Measurements from ENCODE around the gene TRIOBP.
A peak's percentile ranks its signal among the peaks of the same experiment; 100 is the strongest.
"Not testable (repeated sequence)": the region's sequence is repeated elsewhere in the genome, so short reads cannot be mapped to it uniquely, and the experiment has no call there.

TRIOBP gene, protein sequence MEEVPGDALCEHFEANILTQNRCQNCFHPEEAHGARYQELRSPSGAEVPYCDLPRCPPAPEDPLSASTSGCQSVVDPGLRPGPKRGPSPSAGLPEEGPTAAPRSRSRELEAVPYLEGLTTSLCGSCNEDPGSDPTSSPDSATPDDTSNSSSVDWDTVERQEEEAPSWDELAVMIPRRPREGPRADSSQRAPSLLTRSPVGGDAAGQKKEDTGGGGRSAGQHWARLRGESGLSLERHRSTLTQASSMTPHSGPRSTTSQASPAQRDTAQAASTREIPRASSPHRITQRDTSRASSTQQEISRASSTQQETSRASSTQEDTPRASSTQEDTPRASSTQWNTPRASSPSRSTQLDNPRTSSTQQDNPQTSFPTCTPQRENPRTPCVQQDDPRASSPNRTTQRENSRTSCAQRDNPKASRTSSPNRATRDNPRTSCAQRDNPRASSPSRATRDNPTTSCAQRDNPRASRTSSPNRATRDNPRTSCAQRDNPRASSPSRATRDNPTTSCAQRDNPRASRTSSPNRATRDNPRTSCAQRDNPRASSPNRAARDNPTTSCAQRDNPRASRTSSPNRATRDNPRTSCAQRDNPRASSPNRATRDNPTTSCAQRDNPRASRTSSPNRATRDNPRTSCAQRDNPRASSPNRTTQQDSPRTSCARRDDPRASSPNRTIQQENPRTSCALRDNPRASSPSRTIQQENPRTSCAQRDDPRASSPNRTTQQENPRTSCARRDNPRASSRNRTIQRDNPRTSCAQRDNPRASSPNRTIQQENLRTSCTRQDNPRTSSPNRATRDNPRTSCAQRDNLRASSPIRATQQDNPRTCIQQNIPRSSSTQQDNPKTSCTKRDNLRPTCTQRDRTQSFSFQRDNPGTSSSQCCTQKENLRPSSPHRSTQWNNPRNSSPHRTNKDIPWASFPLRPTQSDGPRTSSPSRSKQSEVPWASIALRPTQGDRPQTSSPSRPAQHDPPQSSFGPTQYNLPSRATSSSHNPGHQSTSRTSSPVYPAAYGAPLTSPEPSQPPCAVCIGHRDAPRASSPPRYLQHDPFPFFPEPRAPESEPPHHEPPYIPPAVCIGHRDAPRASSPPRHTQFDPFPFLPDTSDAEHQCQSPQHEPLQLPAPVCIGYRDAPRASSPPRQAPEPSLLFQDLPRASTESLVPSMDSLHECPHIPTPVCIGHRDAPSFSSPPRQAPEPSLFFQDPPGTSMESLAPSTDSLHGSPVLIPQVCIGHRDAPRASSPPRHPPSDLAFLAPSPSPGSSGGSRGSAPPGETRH (N-terminal part only)

DNA sequence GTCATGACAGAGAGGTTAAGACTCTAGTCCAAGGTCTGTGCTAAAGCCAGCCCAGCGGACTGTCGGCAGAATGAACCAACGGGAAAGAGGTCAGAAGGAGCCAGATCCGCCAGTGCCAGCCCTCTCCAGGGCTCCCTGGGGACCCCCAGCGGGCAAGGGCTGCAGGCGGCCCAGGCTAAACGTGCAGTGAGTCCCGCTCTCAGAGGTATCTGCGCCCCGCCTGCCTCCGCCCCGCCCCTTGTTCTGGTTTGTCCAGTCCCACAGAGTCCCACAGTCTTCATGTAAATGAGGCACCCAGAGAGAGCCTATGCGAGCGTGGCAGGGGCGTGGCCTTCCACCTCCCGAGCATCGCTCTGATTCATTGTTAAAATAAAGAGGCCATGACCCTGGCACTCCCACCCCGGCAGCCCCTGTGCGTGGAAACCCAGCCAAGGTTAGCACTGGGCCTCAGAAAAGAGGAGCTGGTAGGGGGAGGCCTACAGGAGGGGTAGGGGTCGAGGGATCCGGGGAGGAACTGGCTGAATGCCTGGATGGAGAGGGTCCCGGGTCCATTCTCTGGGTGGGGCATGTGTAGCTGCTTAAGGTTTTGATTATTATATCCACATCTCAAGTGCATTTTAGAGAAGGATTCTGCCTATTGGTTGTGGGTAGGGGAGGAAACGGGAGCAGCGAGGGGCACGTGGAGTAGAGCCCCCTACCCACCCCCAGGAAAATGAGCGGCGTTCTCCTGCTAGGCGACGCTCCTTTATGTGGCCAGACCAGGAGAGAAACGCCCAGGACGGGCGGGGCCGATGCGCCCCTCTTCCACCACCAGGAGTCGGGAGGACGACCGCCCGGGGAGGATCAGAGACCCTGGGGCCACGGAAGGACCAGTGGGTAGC, at the start of gene TRIOBP:
TRIOBP (plus strand) TSS at position 392 of the 881 bp plus-strand sequence. CDS start 4,318 bp downstream, outside the sequence.
- peak; percentile 93 for DNase-seq (ENCODE audit: low spot score)

DNA sequence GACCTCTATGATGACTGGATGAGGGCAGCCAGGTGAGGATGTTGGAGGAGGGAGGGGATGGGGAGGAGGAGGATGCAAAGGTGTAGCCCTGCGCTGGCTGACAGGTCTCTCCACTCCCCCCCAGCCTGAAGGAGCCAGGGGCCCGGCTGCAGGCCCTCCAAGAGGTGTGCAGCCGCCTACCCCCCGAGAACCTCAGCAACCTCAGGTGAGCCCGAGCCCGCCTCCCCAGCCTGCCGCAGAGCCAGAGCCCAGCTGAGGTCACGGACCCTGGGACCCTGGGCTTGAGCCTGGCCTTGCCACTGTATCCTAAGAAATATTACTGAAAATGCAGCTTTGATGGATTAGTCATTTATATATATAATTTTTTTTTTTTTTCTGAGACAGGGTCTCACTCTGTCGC, 49.5 kb upstream of the TRIOBP start:
- no peak for DNase-seq (ENCODE audit: low spot score)

DNA sequence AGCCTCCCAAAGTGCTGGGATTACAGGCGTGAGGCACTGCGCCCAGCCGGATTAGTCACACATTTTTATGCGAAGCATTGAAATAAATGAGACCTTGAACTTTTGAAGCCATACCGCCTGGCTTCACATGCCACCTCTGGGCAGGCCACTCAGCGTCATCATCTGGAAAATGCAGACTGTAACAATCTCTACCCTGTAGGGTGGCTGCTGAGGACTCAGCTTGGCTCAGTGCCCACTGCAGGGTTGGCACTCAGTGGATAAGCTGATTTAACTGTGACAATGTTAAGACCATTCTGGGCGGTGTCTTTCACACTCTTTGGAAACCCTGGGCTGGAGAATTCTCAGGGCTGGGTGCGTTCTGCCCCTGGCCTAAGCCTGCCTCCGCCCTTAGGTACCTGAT, 48.9 kb upstream of the TRIOBP start:
- no peak for DNase-seq (ENCODE audit: low spot score)

DNA sequence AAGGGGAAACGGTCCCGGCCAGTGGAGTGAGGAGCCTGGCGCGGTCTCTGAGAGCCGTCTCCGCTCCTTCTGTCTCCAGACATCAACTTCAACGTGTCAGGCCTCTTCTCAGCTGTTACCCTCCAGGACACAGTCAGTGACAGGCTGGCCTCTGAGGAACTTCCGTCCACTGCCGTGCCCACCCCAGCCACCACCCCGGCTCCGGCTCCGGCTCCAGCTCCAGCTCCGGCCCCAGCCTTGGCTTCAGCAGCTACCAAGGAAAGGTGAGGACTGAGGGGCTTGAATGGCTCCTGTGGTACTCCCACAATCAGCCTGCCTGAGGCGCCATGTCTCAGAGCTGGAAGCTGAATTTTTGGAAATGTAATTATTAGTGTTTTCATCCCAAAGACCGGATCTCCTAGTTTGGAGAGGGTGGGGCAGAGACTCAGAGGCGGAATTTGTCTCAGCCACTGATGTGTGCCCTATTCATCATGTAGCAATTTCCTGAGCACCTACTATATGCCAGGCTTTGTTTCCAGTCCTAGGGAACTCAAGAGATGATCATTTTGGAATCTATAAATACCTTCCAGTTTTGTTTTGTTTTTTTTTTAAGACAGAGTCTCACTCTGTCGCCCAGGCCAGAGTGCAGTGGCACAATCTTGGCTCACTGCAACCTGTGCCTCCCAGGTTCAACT, 46.2 kb upstream of the TRIOBP start:
- DNase-seq (ENCODE audit: low spot score) = no peak

DNA sequence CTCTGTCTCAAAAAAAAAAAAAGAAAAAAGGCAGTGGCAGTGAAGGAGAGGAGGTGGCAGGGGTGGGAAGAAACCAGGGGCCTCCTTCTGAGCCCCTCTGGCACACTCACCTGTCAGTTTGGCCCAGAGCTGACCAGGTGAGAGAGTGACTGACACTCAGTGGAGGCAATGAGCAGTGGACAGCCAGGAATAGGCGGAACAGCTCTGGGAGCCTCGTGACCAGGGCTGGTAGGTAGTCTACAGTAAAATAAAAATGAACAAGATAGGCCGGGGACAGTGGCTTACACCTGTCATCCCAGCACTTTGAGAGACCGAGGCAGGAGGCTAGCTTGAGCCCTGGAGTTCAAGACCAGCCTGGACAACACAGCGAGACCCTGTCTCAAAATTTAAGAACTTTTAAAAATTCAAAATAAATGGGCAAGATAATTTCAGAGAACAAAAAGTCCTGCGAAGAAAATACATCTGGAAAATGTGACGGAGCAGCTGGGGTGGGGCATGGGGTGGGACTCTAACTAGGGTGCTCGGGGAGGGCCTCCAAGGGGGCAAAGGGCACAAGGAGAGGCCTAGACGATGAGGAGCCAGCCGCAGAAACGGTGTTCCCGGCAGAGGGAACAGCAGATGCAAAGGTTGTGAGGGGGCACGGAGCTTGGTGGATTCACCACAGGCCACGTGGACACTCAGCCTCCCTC, 42.1 kb upstream of the TRIOBP start:
- no peak for DNase-seq (ENCODE audit: low spot score)

DNA sequence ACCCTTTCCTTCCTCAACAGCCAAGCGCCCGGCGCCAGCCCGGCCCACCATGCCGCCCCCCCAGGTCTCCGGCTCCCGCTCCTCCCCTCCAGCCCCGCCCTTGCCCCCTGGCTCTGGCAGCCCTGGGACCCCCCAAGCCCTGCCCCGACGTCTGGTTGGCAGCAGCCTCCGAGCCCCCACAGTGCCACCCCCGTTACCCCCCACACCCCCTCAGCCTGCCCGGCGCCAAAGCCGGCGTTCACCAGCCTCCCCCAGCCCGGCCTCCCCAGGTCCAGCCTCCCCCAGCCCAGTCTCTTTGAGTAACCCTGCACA, 41.6 kb upstream of the TRIOBP start:
- no peak for DNase-seq (ENCODE audit: low spot score)

DNA sequence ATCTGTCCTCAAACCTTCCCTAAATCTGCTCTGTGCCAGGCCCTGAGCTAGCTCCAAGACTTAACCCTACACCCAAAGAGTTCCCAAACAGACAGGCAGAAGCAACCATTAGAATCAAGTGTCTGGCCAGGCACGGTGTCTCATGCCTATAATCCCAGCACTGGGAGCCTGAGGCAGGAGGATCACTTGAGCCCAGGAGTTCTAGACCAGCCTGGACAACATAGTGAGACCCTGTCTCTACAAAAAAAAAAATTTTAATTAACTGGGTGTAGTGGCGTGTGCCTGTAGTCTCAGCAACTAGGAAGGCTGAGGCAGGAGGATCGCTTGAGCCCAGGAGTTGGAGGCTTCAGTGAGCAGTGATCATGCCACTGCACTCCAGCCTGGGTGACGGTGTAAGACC, 40.3 kb upstream of the TRIOBP start:
- not testable (repeated sequence) for DNase-seq (ENCODE audit: low spot score)

DNA sequence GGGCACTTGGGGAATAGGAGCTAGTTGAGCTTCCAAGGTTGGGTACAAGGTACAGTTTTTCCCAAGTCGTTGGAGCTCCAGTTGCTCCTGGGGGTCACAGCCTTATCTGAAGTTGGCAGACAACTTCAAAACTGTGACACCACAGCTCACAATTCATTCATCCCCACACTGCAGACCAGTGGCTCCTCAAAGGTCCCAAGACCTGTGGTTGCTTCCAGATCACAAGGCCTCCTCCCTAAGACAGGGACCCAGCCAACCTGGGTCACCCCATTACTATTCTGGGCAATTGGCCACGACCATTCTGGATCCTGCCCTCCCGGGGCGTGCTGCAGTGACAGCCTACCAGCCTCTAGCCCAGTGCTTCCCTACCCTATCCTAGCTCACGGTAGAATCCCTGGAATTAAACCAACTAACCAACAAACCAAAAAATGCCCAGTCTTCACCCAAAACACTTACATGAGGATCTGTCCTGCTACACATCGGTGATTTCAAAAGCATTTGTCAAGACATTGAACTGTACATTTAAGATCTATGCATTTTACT, 39.2 kb upstream of the TRIOBP start:
- peak; percentile 45 for DNase-seq (ENCODE audit: low spot score)

DNA sequence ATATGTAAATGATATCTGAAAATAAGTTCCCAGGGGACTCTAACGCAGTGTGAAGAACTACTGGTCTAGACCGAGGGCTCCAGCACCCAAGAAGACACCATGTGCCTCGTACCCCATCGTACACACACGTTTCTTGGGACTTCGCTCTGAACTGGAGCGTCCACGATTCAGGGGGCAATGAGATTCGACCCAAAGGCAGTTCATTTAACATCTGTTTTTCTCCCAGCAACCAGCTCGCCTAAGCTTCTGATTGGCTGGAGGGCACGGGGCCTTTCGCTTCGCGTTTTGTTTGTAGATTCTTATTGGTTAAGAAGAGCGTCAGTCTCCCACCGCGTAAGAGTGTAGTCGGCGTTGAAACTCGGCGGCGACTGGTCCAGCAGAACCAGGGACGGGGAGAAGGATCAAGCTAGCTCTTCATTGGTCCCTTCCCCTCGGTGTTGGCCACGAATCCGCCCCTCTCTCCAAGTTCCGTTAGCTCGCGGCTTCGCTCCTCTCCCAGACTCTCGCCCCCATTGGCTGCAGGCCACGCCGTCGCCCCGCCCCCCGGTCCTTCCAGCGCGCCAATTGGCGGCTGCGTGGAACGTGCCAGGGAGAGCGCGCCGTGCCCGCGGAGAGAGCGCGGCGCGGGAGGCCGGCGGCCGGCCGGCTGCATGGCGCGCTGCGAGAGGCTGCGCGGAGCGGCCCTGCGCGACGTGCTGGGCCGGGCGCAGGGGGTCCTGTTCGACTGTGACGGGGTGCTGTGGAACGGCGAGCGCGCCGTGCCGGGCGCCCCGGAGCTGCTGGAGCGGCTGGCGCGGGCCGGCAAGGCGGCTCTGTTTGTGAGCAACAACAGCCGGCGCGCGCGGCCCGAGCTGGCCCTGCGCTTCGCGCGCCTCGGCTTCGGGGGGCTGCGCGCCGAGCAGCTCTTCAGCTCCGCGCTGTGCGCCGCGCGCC, 38.4 kb upstream of the TRIOBP start, which contains the start of gene PDXP:
PDXP (plus strand) TSS at position 591 of the 933 bp plus-strand sequence; CDS start at position 651, 60 bp downstream.
- peak; percentile 100 for DNase-seq (ENCODE audit: low spot score)

DNA sequence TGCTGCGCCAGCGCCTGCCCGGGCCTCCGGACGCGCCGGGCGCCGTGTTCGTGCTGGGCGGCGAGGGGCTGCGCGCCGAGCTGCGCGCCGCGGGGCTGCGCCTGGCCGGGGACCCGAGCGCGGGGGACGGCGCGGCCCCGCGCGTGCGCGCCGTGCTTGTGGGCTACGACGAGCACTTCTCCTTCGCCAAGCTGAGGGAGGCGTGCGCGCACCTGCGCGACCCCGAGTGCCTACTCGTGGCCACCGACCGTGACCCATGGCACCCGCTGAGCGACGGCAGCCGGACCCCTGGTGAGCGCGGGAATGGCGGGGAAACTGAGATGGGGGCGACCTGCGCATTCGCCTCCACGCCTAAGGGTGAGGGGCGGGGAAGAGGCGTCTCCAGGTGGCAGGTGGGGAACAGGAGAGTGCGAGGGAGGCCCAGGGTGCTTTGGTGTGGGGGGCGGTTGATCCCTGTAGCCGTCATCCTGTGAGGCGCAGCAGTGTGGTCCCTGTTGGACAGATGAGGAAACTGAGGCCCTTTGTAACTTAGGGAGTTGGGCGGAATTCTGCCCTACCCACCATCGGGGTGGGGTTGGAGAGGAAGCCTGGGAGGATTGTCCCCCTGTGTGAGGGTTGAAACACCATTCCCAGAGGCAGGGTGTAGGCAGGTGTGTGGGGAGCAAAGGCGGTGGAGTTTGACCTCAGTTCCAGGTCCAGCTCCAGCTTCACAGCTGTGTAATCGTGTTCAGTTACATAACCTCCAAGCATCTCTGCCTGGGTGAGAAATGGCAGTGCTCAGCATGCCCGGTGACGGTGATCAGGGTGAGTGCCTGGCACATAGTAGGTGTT, 37.6 kb upstream of the TRIOBP start:
- peak; percentile 10 for DNase-seq (ENCODE audit: low spot score)

DNA sequence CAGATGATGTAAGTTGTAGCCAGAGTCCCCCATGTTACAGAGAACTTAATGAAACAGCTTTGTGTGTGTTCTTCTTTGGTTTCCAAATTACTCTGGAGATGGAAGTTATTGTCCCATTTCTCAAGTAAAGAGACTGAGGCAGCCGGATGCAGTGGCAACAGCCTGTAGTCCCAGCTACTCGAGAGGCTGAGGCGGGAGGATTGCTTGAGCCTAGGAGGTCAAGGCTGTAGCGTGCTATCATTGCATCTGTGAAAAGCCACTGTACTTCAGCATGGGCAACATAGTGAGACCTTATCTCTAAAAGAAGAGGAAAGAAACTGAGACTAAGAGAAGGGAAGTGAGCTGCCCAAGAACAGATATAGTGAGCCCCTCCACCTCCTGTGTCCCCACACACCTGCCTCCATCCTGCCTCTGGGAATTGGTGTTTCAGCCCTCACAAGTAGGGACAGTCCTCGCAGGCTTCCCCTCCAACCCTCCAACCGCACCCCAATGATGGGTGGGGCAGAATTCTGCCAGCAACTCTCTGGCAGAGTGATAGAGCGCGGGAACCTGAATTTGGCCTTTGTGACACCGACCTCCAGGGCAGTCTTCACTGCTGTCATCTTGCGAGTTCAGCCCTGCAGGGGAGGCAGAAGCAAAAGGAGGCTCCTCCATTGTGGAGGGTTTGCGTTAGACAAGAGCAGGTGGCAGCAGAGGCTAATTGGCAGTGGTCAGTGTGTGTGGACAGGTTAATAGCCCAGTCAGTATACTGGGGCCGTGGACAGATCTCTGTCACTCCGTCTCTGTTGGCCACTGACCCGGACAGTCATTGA, 36.7 kb upstream of the TRIOBP start:
- DNase-seq (ENCODE audit: low spot score) = no peak

DNA sequence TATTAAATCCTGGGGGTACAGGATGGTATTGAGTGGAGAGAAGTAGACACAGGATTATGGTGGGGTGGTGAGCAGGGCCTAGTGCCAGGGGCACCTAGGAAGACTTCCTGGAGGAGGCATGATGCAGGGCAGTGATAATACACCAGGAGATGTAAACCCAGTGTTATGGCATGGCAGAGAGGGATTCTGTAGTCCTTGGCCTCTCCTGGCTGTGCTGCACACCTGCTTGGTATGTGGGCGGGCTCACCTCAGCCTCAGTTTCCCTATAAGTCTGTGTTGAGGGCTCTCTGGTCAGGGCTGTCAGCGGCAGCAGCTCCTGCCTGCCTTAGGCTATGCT, 36.2 kb upstream of the TRIOBP start:
- no peak for DNase-seq (ENCODE audit: low spot score)

DNA sequence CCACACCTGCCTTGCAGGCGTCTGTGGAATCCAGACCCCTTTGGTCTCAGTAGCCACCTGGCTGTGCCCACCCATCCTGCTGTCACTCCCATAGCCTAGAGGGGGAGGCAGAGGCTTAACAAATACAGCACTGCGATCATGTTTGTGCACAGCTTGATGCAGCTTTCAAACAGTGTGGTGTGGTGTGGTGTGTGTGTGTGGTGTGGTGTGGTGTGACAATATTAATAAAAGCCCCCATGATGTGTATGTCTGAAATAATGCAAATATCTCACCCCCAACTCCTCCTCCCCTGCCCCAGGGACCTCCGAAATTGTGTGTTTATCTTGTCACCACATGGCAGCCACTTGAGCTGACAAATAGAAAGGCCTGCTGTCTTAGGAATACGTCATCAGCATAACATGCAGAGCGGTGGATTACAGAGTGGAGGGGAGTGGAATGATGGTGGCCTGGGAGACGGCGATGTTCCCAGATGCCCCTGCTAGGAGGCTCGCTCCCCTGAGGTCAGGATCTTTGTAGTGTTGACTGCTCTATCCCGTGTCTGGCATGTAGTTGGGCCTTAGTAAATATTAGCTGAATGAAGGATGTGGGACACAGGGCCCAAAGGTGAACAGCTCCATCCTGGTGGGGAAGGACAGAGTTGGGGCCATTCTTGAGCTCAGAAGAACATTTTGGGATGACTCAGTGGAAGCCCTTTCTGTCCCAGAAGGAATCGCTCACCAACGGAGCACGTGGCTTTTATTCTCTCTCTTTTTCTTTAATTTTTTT, 35.5 kb upstream of the TRIOBP start:
- peak; percentile 27 for DNase-seq (ENCODE audit: low spot score)

DNA sequence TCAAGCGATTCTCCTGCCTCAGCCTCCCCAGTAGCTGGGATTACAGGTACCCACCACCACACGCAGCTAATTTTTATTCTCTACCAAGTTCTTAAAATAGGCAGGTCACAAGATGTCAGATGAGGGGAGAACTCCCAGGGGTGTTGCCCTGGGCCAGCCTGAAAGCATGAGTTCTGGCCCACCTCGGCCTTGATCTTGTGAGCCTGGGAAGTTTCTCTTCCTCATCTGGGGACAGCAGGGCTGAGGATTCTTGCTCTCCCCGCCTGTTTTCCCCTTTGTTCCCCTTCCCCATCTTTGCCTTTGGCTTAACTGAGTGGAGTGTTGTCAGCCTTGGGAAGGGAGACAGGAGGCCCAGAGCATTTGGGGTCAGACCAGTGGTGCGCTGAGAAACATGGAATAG, 34.8 kb upstream of the TRIOBP start:
- no peak for DNase-seq (ENCODE audit: low spot score)

DNA sequence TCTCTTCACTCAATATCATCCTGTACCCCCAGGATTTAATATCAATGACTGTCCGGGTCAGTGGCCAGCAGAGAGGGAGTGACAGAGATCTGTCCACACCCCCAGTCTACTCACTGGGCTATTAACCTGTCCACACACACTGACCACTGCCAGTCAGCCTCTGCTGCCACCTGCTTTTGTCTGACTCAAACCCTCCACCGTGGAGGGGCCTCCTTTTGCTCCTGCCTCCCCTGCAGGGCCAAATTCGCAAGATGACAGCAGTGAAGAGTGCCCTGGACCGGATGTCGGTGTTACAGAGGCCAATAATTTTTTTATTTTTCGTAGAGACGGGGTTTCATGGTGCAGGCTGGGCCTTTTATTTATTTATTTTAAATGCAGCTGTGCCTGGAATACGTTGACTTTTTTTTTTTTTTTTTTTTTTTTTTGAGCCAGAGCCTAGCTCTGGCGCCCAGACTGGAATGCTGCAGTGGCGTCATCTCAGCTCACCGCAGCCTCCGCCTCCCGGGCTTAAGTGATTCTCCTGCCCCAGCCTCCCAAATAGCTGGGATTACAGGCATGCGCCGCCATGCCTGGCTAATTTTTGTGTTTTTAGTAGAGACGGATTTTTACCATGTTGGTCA, 33.2 kb upstream of the TRIOBP start:
- DNase-seq (ENCODE audit: low spot score) = no peak

Data from kidney tubule cell (primary cell).